ENCODE data around the gene SMIM27. TPM values are rescaled to one million over a fixed set of nuclear protein-coding genes. Genes with fewer than 3 reads are reported as not detected.

Gene SMIM27
- total and polyA plus RNA-seq, 2 of the 8 experiments (the other 6 are each of a cell fraction or from before 2014, with no cell fraction given) = 3.6 to 18.1 TPM

- no peak for TF ChIP-seq USF2 (IDR thresholded peaks at IDR 0.05; ENCODE audit: low read length)
- TF ChIP-seq FOSL1 (IDR thresholded peaks at IDR 0.05; ENCODE audit: insufficient read depth, low read depth, low read length) = no peak
- no peak for TF ChIP-seq RAD21 (IDR thresholded peaks at IDR 0.05 in 1 of 2, conservative IDR thresholded peaks at IDR 0.05 in 1 of 2; ENCODE audit: low read depth in 2 of 2, low read length in 2 of 2)
- TF ChIP-seq TAF1 (IDR thresholded peaks at IDR 0.05; ENCODE audit: low read depth, low read length) = no peak
These were observed 27.0 kb upstream of the SMIM27 start (continued) for GRCh38 chr9:32524892-32525708.

All from H1 (cell line).